ENCODE measurements around the gene OR6K6.

Gene OR6K6

DNA sequence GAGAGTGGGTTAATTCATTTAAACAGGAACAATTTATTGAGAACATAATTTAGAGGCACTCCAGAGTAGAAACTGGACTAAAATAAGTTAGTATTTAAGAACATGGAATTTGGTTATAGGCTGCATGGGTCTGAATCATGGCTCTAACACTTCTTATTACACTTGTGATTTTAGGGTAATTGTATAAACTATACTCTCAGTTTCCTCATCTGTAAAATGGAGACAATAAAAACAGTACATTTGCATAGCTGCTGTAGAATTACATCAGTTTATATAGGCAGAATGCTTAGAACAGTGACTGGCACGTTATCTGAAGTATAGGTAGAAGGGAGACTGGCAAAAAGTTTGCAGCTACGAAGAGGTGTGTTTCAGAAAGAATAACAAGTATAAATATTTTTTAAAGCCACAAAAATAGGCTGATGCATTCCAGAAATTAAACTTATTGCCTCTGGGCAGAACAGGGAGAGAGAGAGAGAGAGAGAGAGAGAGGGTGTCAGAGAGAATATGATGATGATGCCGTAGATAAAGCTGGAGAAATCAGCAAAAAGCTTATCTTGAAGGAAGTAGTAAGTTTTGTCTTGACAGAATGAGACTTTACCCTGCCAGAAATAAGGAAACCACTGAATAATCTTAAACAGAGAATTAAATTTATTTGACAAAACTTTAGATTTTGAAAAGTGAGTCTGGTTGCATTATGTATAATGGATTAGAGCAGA, 25.9 kb upstream of the OR6K6 start:
- Histone ChIP-seq H3K4me2 (ENCODE audit: low read length) (no peak overlapping the region), H3K9me2 (replicated peaks; ENCODE audit: control insufficient read depth, low read length) (no peaks in the 10 kb centered on the region), H3K4me3 (ENCODE audit: low read length) (no peak overlapping the region), H3K9me3 (ENCODE audit: control insufficient read depth, insufficient read depth, low read length) (no peaks in the 10 kb centered on the region), H3K27ac (ENCODE audit: low read depth, low read length) (no peak overlapping the region), H3K36me3 (ENCODE audit: control insufficient read depth, low read length) (no peaks in the 10 kb centered on the region), H3K79me2 (ENCODE audit: control insufficient read depth, low read length) (no peaks in the 10 kb centered on the region), H3K4me1 (ENCODE audit: control insufficient read depth, low read length) (no peaks in the 10 kb centered on the region), H4K20me1 (ENCODE audit: control insufficient read depth, insufficient read depth, low read depth, low read length) (no peaks in the 10 kb centered on the region), H3F3A (ENCODE audit: control insufficient read depth, insufficient read depth) (no peaks in the 10 kb centered on the region), H3K27me3 (ENCODE audit: control insufficient read depth, low read length) (no peaks in the 10 kb centered on the region)
- TF ChIP-seq EZH2phosphoT487 (IDR thresholded peaks at IDR 0.05; ENCODE audit: borderline replicate concordance, low read length) = no peak
- TF ChIP-seq, protein P1, sequence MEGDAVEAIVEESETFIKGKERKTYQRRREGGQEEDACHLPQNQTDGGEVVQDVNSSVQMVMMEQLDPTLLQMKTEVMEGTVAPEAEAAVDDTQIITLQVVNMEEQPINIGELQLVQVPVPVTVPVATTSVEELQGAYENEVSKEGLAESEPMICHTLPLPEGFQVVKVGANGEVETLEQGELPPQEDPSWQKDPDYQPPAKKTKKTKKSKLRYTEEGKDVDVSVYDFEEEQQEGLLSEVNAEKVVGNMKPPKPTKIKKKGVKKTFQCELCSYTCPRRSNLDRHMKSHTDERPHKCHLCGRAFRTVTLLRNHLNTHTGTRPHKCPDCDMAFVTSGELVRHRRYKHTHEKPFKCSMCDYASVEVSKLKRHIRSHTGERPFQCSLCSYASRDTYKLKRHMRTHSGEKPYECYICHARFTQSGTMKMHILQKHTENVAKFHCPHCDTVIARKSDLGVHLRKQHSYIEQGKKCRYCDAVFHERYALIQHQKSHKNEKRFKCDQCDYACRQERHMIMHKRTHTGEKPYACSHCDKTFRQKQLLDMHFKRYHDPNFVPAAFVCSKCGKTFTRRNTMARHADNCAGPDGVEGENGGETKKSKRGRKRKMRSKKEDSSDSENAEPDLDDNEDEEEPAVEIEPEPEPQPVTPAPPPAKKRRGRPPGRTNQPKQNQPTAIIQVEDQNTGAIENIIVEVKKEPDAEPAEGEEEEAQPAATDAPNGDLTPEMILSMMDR (IDR thresholded peaks at IDR 0.05; ENCODE audit: low read depth, low read length, poor library complexity, severe bottlenecking) = no peak

GRCh38 chr1:158730453-158730852, 24.1 kb upstream of the OR6K6 start:
- TF ChIP-seq, protein P1 (IDR thresholded peaks at IDR 0.05; ENCODE audit: low read depth, low read length, poor library complexity, severe bottlenecking) = no peak
- no peak for TF ChIP-seq EZH2phosphoT487 (IDR thresholded peaks at IDR 0.05; ENCODE audit: borderline replicate concordance, low read length)
- Histone ChIP-seq H3K4me3 (ENCODE audit: low read length) (no peak overlapping the region), H3K79me2 (ENCODE audit: control insufficient read depth, low read length) (no peaks in the 10 kb centered on the region), H3K4me1 (ENCODE audit: control insufficient read depth, low read length) (no peaks in the 10 kb centered on the region), H3K27me3 (ENCODE audit: control insufficient read depth, low read length) (no peaks in the 10 kb centered on the region), H3F3A (ENCODE audit: control insufficient read depth, insufficient read depth) (no peaks in the 10 kb centered on the region), H3K27ac (ENCODE audit: low read depth, low read length) (no peak overlapping the region), H3K36me3 (ENCODE audit: control insufficient read depth, low read length) (no peaks in the 10 kb centered on the region), H4K20me1 (ENCODE audit: control insufficient read depth, insufficient read depth, low read depth, low read length) (no peaks in the 10 kb centered on the region), H3K9me3 (ENCODE audit: control insufficient read depth, insufficient read depth, low read length) (no peaks in the 10 kb centered on the region), H3K9me2 (replicated peaks; ENCODE audit: control insufficient read depth, low read length) (no peaks in the 10 kb centered on the region), H3K4me2 (ENCODE audit: low read length) (no peak overlapping the region)

DNA sequence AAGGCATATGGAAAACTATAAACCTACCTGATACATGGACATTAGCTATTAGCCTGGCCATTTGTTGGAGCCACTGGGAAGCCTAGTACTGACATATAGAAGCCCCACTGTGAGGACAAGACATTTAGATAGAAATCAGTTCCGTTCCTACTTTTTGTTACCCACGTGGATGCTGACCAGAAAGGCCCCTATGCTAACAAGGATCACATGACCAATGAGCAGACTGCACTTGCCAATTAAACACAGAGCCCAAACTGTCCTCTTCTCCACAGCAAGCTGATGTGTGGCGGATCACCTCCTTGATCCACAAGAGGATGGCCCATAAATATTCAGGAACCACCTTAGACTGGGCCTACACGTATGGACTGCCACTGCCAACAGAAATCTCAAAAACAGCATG, 22.8 kb upstream of the OR6K6 start:
- no peaks in the 10 kb centered on the region for H4K20me1 ChIP-seq (ENCODE audit: control insufficient read depth, insufficient read depth, low read depth, low read length)
- TF ChIP-seq EZH2phosphoT487 (IDR thresholded peaks at IDR 0.05; ENCODE audit: borderline replicate concordance, low read length) = no peak
- TF ChIP-seq, protein P1 (IDR thresholded peaks at IDR 0.05; ENCODE audit: low read depth, low read length, poor library complexity, severe bottlenecking) = no peak
- H3K9me2 ChIP-seq (replicated peaks; ENCODE audit: control insufficient read depth, low read length) = no peaks in the 10 kb centered on the region
- no peaks in the 10 kb centered on the region for H3K4me1 ChIP-seq (ENCODE audit: control insufficient read depth, low read length)
- no peaks in the 10 kb centered on the region for H3K36me3 ChIP-seq (ENCODE audit: control insufficient read depth, low read length)
- H3K27me3 ChIP-seq (ENCODE audit: control insufficient read depth, low read length) = no peaks in the 10 kb centered on the region
- no peaks in the 10 kb centered on the region for H3K9me3 ChIP-seq (ENCODE audit: control insufficient read depth, insufficient read depth, low read length)
- no peaks in the 10 kb centered on the region for H3F3A ChIP-seq (ENCODE audit: control insufficient read depth, insufficient read depth)
- no peak overlapping the region for H3K27ac ChIP-seq (ENCODE audit: low read depth, low read length)
- no peak overlapping the region for H3K4me3 ChIP-seq (ENCODE audit: low read length)
- no peak overlapping the region for H3K4me2 ChIP-seq (ENCODE audit: low read length)
- no peaks in the 10 kb centered on the region for H3K79me2 ChIP-seq (ENCODE audit: control insufficient read depth, low read length)
